GM21515 (cell line): ENCODE data around the gene PDE8B.

Experiments
- ATAC-seq: cut with Tn5 transposase; IDR thresholded peaks from one replicate; pipeline ENCODE4 v1.9.1; 2021; ENCODE audit not compliant: unreplicated experiment

PDE8B gene

DNA sequence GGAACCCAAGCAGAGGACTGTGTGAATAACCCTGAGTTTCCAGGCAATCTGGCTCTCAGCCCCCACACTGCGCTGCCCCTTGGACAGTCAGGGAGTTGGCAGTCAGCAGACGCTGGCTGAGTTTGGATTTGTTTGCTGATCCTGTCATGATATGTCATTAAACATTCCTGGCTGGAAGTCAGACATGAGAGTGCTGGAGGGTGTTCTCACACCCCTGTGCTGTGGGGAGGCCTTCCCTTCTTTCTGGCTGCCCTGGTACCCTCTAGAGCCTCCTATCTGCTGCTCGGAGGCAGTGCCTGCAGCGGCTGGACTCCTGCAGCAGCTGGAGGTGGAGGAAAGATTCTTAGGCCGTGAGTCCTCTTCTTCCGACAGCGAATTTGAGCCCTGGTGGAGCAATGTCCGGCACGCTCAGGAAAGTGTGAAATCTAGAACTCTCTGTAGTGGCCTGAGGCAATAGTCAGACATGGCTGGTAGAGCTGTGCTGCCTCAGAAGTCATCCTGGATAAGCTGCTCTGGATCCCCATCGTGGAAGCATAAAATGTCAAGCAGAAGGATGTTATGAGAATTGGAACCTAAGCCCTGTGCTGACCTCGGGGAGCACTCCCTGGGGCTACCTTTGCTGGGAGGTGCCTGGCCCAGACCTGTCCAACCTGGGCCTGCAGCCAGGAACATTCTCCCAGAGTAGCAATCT is 72.0 kb downstream of the PDE8B start:
- ATAC-seq = no peak

- ATAC-seq = no peak
Measured at GRCh38 chr5:77285251-77285841, 74.9 kb downstream of the PDE8B start.

- no peak for ATAC-seq
Measured at GRCh38 chr5:77292026-77292757, 81.7 kb downstream of the PDE8B start.

- no peak for ATAC-seq
Measured at GRCh38 chr5:77294185-77294584, 83.7 kb downstream of the PDE8B start.

GRCh38 chr5:77295863-77296378 is 85.4 kb downstream of the PDE8B start:
- no peak for ATAC-seq

GRCh38 chr5:77298146-77298545 is 87.7 kb downstream of the PDE8B start:
- no peak for ATAC-seq

DNA sequence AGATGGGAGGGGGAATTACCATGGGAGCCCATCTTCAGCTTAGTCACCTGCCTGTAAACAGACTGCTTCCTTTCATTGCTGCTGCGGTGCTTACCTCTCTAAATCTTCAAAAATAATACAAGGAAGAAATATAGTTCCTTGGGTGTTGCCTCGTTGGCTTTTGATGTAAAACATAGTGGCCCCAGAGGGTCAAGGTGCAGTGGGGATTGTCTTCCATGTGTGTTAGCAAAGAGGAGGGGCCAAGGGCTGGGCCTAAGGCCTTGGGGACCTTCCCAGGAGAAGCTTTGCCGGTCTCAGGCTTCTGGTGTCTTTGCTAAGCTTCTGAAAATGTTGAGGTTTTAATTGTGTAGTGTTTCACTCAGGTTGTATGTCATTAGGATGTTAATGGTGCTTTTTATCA is 90.0 kb downstream of the PDE8B start:
- no peak for ATAC-seq

DNA sequence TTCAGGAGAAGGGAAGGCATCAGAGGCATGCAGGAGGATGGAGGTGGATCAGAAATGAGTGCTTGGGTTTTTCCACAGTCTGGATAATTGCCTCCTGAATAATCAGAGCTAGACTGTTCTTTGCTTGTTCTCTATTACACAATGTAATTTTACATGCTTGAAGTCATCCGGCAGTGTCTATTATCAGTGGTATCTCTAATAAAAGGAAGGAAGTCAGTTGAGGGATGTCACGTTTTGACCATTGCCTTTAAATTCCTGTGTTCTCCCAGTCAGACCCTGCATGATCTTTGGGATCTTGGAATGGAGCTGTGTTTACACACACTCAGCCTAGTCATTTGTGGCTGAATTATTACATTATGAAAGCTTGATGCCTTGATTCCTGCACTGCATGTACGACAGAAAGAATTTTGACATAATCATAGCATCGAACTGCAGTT is 91.0 kb downstream of the PDE8B start:
- ATAC-seq = no peak

GRCh38 chr5:77302247-77302646 is 91.8 kb downstream of the PDE8B start:
- no peak for ATAC-seq

- no peak for ATAC-seq
Measured at GRCh38 chr5:77302653-77303052, 92.2 kb downstream of the PDE8B start.

GRCh38 chr5:77304388-77304787 is 93.9 kb downstream of the PDE8B start:
- ATAC-seq = no peak

DNA sequence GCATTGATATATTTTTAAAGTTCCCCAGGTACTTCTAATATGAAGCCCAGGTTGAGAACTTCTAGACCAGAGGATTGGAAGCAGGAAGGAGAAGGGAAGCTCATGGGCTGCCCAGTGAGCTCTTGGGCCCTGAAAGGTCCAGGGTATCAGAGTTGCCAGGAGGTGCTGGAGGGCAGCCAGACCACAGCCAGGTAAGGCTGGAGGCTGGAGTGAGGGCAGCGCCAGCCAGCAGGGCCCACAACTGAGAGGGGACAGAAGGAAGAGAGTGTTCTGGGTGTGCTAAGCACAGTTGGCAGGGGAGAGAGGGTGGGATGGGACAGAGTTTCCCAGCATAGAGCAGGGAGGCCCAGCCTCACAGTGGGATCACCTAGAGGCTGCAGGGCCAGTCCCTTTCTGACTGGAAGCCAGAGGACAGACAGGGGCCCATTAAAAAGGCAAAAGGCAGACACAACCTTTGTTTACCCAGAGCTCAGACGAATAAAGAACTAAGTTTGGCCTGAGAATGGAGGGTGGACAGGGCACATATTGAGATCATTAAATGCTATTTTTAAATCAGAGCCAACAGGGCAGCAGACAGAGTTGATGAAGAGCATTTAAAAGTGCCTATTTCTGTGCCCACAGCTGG is 94.9 kb downstream of the PDE8B start:
- no peak for ATAC-seq

DNA sequence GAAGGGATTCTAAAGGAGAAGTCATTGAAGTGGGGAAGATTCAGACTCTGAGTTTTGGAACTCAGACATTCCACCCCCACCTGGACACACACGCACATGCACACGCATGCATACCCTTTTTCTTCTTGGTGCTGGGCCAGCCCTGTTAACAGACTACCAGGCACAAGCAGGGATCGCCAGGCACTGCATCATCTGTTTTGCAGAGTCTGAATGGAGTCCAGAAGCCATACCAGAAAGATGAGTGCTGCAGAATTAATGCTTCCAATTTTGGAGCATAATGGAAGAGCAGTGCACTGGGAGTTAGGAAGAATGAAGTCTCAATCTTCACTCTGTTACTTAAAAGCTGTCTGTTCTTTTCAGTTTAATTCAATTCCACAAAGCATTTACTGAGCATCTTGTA is 95.5 kb downstream of the PDE8B start:
- ATAC-seq = no peak

DNA sequence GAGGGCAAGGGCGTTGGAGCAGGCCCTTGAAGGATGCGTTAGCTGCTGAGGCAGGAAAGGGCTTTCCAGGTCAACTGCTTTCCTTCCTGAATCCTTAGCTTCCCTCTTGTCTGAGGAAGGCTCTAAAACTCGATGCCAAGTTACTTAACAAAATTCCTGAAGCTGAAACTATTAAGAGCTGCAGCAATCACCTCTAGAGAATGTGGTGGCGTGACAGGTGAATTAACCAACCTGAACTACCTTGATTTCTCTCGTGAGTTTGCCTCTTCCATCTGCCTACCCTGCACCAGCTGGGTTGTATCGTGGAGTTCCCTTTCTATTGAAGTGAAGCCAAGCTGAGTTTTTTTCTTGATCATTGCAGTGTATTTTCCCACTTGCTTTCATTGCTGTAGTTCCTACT is 96.1 kb downstream of the PDE8B start:
- ATAC-seq = no peak

- ATAC-seq = no peak
Measured at GRCh38 chr5:77308154-77308960, 97.9 kb downstream of the PDE8B start.

DNA sequence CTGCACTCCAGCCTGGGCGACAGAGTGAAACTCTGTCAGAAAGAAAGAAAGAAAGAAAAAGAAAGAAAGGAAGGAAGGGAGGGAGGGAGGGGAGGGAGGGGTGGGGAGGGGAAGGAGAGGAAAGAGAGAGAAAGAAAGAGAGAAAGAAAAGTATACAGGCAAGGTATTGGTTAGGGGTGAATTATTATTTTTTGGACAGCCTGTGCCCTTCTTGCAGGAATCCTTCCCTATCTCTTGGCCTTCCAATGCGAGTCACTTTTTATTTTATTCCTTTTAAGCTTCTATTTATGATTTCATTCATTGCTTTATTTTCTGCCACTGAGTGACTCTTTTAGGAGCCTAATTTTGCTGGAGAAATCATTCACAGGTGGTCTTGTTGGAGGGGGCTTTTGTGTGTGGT is 98.7 kb downstream of the PDE8B start:
- ATAC-seq = no peak

GRCh38 chr5:77310494-77311213 is 100.2 kb downstream of the PDE8B start:
- no peak for ATAC-seq

DNA sequence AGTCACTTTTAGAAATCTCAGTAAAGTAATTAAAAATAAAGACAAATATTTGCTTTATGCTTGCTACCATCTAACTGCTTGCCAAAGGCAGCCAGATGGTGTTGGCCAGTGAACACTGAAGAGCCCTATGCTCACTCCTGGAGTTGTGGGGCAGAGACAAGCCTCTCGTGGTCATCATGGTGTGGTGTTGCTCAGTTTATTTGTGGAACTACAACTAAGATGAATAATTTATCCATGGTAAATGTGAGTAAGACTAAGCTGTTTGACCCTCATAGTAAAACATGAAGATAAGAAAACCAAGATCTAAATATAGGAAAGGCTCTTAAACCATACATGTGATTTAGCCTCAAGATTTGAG is 100.7 kb downstream of the PDE8B start:
- ATAC-seq = no peak

DNA sequence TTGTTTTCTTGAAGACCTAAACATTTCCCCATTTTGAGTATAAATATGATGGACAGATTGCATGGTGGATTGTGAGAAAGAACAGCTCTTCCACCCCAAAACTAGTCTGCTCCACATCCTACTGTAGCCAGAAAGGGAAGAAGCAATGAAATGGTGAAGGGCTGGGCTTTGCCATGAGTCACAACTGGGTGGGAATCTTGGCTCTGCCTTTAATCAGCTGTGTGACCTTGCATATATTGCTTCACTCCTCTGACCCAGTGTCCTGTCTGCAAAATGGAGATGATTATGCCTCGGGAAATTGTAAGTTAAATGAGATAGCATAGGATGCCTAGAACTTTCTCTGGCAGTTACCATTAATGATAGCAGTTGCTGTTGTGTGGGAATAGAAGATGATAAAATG is 101.9 kb downstream of the PDE8B start:
- ATAC-seq = no peak
